GM11168 (cell line): Measurements from ENCODE around the gene NMB.
"Not testable (repeated sequence)": the region's sequence is repeated elsewhere in the genome, so short reads cannot be mapped to it uniquely, and the experiment has no call there.

Experiments
- in situ Hi-C: fragments of 300-500 bp; cut with MboI; formaldehyde crosslinking; loops from one replicate; pipeline ENCODE4 v1.12.0; 2022; ENCODE audit warnings: low sequenced_read_pairs; ENCODE audit not compliant: unreplicated experiment

NMB gene

GRCh38 chr15:84657748-84658079, 285 bp downstream of the NMB start:
- in situ Hi-C loops = no loop called here

GRCh38 chr15:84656972-84657371, 1.0 kb downstream of the NMB start:
- in situ Hi-C loops = no loop called here

- in situ Hi-C loops = no loop called here
These were observed 3.1 kb downstream of the NMB start for GRCh38 chr15:84654689-84655453.

GRCh38 chr15:84653910-84654688, 3.9 kb downstream of the NMB start, which contains the start of gene WDR73:
Gene WDR73 (minus strand): TSS chr15:84654283. CDS start chr15:84654274, 9 bp downstream.
- in situ Hi-C loops = no loop called here

- in situ Hi-C loops = no loop called here
These were observed 4.5 kb downstream of the NMB start for GRCh38 chr15:84653584-84653909.

- in situ Hi-C loops = no loop called here
These were observed 8.3 kb downstream of the NMB start for GRCh38 chr15:84649706-84650105.

GRCh38 chr15:84648539-84648938, 9.5 kb downstream of the NMB start:
- in situ Hi-C loops = no loop called here

GRCh38 chr15:84647726-84648125, 10.3 kb downstream of the NMB start:
- in situ Hi-C loops = no loop called here

GRCh38 chr15:84645997-84646396, 12.0 kb downstream of the NMB start:
- in situ Hi-C loops = no loop called here

GRCh38 chr15:84645496-84645895, 12.5 kb downstream of the NMB start:
- in situ Hi-C loops = no loop called here

GRCh38 chr15:84643838-84644237, 14.2 kb downstream of the NMB start:
- in situ Hi-C loops = no loop called here

- in situ Hi-C loops = not testable (repeated sequence)
These were observed 15.4 kb downstream of the NMB start for GRCh38 chr15:84642640-84643039.

- in situ Hi-C loops = not testable (repeated sequence)
These were observed 16.1 kb downstream of the NMB start for GRCh38 chr15:84641871-84642270.

GRCh38 chr15:84638103-84638502, 19.9 kb downstream of the NMB start:
- in situ Hi-C loops = no loop called here

GRCh38 chr15:84634228-84634837, 23.7 kb downstream of the NMB start:
- in situ Hi-C loops = no loop called here

GRCh38 chr15:84633311-84634227, 24.4 kb downstream of the NMB start:
- in situ Hi-C loops = no loop called here

- in situ Hi-C loops = no loop called here
These were observed 26.2 kb downstream of the NMB start for GRCh38 chr15:84631706-84632272.

- in situ Hi-C loops = no loop called here
These were observed 29.0 kb downstream of the NMB start for GRCh38 chr15:84629033-84629432.

GRCh38 chr15:84625123-84625522, 32.9 kb downstream of the NMB start:
- in situ Hi-C loops = no loop called here

- in situ Hi-C loops = no loop called here
These were observed 33.6 kb downstream of the NMB start for GRCh38 chr15:84624359-84624758.
